Suppressor macrophage treated with lipopolysaccharide for 1 hour (primary cell): ENCODE results near the gene KSR1.
"Not testable (repeated sequence)": the region's sequence is repeated elsewhere in the genome, so short reads cannot be mapped to it uniquely, and the experiment has no call there.

ENCODE experiments used
- DNase-seq, 3 donors: peaks; one replicate each; pipeline ENCODE4 v3.0.0-alpha.2; 2020 to 2022

The KSR1 gene

DNA sequence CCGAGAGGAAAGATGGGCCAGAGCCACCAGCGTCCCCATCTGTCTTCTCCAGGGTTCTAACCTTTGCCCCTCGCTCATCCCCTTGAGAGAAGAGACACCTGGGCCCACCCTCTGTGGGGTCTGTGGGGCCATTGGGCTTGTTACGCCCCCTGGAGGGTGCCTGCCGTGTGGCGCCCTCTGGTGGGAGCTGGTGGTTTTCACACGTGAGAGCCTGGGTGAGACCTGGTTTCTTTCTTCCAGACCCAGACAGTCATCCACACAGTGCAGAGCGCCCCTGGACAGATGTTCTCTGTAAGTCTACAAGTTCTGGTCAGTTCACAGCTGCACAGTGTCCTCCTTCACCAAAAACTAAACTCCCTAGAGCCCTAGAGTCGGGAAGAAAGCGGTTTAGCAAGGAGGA is 189.4 kb downstream of the KSR1 start:
- not testable (repeated sequence) for DNase-seq

DNA sequence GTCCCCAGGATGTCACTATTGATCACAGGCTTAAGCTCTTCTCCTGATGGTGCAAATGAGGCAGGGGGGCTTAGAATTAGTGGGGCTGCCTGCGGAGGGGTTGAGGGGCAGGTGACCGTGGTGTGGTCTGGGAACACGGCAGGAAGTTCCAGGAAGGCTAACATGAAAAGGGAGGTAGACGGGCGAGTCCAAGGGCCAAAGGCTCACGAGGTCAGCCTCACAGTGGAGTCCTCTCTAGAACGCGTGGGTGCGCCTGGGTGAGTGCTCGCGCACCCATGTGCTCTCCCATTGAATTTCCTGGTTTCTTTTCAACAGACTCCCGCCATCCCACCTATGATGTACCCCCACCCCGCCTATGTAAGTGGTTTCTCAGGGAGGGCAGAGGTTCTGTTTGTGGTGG is 190.0 kb downstream of the KSR1 start:
- no peak for DNase-seq

DNA sequence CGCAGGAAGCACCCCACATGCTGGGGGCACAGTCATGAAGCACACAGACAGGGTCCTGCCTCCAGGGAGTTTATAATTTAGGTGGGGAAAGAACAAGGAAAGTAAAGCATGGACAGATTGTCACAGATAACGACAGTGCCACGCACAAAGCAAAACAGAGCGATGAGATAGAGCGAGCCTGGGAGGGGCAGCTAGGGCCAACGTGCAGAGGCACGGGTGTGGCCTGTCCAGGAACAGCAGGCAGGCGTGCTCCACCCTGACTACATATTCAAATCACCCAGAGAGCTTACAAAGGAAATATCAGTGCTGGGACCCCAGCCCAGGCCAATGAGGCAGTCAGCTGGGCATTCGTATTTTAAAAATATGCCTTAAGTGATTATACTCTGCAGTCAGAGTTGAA is 191.5 kb downstream of the KSR1 start:
- DNase-seq = no peak

DNA sequence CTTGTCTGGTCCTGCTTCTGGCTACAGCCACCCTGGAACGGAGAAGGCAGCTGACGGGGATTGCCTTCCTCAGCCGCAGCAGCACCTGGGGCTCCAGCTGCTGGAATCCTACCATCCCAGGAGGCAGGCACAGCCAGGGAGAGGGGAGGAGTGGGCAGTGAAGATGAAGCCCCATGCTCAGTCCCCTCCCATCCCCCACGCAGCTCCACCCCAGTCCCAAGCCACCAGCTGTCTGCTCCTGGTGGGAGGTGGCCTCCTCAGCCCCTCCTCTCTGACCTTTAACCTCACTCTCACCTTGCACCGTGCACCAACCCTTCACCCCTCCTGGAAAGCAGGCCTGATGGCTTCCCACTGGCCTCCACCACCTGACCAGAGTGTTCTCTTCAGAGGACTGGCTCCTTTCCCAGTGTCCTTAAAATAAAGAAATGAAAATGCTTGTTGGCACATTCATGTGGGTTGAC is 192.9 kb downstream of the KSR1 start:
- not testable (repeated sequence) for DNase-seq

DNA sequence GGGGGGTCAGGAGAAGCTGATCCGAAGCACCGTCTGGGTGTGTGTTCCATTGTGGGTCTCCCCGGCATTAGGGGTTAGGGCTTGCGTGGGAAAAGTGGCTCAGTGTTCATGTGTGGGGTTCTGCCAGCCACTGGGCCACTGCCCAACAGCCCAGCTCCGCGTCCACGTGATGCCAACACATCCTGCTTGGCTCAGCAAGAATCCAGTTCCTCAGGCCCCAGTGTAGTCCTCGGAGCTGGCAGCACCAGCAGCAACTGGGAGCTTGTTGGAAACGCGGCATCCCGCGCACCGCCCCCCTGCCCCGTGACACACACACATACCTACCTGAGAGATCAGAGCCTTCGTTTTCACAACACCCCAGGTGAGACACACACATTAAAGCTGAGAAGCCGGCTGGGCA is 193.7 kb downstream of the KSR1 start:
- DNase-seq = peak in 1 of 3 donors; percentile 24

DNA sequence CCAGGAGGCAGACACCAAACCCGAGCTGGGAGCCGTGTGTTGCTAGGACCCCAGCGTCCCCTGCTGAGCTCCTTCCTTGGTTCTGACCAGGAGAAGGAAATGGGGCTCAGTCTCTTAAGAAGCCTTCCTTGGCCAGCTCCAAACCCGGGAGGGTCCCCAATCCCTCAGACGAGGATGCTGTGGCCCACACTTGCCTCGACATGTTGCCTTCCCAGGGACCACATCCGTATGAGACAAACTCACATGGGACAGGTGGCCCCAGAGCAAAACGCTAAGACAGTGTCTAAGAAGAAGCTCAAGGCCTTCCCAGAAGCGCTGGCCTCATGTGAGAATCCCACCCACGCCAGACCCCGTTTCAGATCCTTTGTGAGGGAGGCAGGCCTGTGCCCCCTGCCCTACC is 194.6 kb downstream of the KSR1 start:
- no peak for DNase-seq

DNA sequence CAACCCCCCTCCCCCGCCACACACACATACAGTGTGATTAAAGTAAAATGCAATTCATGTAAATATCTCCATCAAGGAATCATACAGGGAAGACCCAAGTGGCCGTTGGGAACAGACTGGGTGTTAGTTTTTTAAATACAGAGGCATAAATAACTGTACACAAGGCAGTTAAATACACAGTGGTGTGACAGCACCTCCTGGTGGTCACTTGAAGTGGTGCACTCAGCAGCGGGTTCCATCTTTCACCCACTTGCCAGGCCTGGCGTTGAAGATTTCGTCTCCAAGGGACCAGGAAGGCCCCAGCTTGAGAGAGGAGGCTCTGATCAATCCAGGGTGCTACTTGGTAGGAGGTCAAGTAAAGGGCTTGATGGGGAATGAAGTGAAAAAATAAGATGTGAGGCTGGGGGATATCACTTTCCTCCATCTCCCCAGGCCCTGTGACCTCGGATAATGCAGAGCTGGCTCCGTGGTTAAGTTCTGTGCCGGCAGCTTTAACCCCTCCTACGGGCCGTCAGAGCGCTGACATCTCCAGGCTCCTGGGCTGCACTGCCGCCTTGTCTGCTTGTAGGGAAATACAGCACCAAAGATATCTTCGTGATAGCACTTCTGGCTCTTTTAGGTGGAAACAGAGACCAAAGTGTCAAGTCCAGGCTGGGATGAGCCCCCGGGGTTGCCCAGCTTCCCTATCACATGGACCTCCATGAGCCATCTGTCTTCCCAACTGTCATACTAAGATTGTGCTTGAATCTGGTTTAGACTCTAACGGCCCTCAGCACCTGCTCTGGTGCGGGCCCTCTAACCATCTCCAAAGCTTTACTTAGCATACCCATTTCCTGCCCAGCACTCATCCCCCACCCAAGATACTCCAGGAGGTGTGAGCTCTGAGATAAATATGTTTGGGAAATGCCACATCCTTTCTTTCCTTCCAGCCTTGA is 195.4 kb downstream of the KSR1 start:
- DNase-seq = peak; percentile 69 to 77 (median 74)

DNA sequence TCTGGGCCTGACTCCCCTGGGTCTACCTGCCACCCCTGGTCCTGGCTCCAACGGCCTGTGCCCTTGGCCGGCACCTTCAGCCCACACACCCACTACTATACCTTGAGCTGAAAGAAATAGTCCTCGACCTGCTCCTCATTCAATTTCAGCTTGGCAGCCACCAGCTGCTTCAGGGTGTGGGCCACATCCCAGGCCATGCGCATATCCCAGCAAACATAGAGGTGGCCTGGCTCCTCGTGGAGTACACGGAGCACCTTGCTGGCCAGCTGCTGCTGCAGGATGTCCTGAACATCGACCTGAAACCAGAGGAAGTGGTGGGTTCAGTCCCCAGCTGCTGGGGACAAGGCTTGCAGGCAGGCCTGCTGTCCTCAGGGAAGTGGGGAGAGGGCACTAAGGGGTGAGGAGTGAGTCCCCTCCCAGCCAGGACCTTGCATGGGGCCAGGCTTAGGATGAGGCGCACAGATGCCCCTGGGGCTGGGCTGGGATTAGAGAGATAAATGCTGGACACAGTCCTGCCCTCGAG is 197.3 kb downstream of the KSR1 start:
- DNase-seq = not testable (repeated sequence)

DNA sequence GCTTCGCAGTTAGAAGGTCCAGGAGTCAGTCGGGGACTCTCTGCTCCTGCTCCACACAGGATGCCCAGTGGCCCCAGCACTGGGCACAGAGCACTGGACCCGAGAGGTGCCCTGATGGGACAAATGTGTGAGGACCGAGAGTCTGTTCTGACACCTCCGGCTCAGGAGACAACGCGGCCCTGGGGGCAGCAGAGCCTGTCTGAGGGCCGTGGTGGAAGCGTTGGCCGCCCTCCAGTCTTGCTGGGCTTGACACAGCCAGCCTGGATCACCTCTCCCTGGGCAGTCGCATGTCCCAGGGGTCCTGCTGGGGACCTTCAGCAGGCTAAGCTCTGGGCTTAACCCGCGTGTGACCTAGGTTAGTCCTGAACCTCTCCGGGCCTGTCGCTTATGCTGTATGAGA is 197.9 kb downstream of the KSR1 start:
- DNase-seq = no peak

DNA sequence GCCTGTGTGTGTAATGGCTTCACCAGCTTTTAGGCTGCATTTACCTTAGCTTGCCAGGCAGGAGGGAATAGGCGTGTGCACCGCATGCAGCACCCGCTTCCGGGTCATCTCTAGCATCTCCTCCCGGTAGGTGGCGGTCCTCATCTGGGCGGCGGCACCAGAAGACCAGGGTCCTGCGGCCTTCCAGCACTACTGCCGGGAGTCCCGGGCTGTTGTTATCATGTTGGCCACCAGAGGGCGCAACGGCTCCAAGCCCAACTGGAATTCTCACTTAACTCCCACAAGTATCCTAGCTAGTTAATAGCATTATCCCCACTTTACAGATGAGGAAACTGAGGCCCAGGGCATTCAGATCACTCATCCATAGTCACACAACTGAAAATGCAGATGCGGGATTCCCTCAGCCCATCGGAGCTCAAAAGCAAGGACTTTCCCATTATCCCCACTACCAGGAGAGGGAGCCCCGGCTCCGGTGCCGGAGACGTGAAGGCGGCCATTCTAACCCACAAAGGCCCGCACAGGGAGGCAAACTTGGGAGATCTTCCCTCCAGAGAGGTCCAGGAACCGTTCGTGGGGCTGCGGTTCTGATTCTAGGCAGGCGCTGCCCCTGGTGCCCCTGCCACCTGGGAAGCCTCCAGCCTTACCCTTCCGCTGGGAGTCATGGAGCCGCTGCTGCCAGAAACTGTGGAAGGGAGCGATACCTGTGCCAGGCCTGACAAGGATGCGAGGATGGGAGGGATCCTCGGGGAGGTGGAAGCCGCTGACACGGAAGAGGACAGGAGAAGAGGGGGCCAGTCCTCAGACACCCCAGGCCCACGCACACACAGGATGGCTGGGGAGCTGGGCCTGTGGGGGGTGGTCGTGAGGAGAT is 198.6 kb downstream of the KSR1 start:
- DNase-seq = peak; percentile 78 to 82 (median 81)

DNA sequence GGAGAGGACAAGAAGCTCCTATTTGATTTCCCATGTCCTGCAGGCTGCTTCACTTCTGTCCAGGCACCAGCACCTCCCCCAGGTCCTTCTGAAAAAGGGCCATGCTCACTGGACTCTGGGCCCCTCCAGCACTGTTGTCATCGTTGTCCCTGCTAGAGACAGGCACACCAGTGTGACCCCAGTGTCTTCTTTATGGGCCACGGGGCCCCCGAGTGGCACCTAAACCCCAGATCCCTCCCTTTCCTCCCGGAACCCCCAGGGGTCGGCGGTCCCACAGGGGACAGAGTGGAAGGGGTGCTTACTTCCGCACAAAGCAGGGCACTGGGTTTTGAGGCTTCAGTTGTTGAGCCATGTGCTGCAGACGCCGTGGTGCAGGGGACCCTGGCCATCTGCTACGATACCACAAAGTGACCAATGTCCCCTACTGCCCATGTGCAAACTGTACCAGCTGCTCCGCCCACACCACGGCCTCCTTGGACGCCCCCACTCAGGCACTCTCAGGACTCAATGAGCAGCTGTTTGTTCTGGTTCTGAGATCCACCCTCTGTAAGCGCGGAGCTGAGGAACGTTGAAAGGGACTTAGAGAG is 199.4 kb downstream of the KSR1 start:
- not testable (repeated sequence) for DNase-seq

DNA sequence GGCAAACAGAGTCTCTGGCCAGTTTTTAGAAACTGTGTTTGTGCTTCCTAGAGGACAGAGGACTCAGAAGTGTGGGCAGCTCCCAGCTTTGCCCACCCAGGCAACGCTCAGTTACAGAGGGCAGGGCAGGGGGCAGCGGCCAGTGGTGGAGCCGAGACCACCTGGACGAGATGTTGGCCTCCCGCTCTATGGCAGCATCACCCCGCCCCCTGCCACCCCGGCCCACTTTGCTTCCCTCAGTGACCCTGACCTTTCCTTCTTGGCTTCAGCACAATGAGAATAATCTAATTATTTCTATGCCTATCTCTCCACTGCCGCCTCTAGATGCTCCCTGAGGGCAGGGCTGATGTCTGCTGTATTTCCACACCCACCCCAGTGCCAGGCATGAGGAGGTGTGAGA is 200.4 kb downstream of the KSR1 start:
- not testable (repeated sequence) for DNase-seq

DNA sequence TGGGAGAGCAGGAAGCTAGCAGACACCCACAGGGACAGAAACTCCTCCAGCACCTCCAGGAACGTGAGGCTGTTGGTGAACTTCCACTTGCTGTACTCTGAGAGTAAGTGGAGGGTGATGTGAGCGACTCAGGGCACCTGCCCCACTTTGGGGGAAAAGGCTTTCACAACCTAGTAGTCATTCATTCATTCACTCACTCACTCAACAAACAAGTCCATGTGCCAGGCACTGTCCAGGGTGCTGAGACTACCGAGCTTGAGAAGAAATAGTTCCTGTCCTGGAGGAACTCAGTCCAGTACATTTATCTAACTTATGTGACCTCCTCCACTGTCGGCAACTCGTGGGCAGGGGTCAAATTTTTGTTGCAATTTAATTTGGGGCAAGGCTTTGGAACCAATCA is 201.4 kb downstream of the KSR1 start:
- peak in 1 of 3 donors; percentile 39 for DNase-seq

DNA sequence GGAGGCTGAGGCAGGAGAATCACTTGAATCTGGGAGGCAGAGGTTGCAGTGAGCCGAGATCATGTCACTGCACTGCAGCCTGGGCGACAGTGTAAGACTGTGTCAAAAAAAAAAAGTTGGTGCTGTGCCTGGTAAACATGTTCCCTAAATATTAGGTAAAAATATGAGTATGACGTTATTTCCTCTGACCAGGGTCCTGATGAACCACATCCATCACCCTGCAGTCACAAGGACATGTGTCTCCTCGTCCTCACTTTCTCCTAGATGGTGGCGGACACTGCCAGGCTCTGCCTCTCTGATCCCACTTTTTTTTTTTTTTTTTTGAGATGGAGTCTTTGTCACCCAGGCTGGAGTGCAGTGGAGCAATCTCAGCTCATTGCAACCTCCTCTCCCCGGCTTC is 203.4 kb downstream of the KSR1 start:
- no peak for DNase-seq

DNA sequence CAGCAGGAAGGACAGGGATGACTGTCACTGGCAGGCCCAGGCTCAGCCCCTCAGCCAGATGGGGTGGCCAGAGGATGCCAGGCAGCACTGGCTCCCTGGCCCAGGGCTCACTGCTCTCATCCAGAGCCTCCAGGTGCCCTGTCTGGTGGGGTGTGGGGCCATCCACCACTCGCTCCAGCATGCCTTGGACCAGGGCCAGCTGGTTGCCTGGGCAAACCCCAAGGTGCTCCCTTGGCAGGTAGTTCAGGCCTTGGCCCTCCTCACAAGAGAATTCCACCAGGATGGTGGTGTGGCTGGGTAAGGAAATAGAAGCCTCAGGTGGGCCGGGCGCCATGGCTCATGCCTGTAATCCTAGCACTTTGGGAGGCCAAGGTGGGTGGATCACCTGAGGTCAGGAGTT is 204.2 kb downstream of the KSR1 start:
- DNase-seq = no peak

DNA sequence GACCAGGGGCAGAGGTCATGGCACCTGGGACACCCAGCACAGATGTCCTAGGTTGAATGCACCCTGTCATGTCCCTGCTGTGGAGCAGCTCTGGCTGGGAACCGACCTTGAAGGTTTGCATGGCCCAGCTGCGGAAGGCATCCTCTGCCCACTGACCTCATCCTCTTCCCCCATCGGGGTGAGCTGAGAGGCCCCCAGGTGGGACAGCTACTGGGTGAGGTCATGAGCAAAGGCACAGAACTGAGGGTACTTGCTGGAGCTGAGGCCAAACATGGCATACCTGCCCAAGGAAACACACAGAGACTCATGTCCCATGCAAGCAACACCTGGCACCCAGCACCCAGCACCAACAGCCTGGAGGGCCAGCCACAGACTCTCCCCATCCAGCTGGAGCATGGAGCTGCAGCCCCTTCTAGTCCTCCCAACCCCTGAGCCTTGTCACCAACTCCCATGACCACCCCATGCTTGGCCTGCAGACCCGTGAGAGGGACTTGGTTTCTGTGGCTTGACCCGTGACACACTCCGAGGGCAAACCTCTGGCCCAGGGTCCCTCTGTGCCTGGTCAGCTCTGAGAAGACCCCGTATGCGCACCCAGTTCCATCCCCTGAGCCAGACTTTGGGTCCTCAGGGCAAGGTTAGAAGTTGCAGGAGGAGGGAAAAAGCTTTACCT is 207.8 kb downstream of the KSR1 start:
- DNase-seq = no peak

DNA sequence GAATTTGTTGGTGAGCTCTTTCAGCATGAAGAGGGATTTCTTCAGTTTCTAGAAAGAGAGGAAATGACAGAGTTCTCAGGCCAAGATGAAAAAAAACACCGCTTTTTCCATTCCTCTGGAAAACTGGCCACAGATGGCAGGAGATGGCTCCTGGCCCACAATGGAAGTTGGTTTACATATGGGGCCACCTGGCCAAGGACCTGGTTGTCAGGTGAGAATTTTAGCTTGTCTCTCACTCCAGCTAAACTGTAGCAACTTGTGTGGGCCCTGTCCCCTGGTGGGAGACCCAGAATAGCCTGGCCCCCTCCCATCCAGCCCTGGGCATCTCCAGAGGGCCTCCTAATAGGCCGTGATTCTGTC is 208.3 kb downstream of the KSR1 start:
- DNase-seq = no peak

DNA sequence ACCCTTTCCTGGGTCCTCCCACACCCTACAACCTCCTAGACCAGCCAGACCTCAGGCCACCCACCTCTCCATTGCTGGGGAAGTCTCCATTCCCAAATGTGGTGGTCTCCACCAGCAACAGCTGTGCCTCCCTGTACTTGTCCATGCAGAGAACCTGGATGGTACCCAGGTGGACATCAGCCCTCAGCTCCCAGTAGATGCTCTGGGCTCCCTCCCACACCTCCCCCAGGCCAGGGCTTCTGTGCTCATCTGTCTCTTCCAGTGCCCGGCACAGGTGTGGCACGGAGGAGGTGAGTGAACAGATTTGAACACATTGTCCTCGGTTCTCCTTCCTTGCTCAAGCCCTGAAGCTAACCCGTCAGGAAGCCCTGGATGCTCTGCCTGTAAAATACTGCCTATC is 209.3 kb downstream of the KSR1 start:
- DNase-seq = no peak

DNA sequence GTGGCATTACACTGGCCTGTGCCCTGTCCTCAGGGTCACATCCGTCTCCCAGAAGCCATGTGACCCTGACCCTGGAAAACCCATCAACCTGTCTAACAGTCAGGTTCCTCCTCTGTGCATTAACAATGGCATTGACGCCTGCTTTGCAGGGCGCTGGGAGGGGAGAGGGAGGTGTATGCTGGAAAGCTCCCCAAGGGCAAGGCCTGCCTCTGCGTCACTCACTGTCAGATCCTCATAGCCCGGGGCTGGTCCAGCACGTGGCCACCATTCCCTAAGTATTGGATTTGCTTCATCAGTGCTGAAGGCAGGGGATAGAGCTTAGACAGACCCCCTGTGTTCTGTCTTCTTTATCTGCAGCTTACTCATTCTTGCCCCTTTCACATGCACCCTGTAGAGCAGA is 210.0 kb downstream of the KSR1 start:
- DNase-seq = not testable (repeated sequence)

DNA sequence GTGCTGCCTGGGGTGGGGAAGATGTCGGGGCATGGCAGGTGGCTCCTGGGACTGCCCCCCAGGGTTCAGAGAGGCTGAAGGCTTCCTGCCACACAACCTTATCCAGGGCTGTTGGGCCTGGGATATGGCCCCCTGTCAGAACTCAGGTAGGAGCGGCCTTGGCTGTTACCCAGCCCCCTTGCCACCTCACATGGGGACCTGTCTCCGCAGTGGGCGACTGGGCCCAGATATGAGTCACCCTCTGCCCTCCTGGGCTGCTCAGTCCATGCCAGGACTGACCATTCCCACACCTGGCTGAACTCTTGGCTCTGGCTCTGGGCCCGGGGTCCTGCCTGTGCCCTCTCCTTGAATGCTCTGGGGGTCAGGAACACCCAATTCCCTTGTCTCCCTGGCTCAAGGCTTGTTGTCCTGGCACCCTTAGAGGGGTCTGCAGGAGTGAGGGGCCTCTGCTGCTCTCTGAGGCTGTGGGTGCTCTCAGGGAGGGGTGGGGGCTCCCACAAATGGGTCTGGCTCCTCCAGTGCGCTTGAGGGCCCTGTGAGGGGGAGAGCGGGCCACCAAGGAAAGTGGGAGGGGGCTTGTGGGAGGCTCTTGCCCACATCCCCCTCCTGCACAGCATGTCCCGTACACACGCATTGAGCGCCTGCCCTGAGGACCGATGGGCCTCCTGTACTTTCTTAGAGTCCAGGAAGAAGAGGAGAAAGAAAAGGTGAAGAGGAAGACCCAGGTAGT is 210.7 kb downstream of the KSR1 start:
- no peak for DNase-seq

DNA sequence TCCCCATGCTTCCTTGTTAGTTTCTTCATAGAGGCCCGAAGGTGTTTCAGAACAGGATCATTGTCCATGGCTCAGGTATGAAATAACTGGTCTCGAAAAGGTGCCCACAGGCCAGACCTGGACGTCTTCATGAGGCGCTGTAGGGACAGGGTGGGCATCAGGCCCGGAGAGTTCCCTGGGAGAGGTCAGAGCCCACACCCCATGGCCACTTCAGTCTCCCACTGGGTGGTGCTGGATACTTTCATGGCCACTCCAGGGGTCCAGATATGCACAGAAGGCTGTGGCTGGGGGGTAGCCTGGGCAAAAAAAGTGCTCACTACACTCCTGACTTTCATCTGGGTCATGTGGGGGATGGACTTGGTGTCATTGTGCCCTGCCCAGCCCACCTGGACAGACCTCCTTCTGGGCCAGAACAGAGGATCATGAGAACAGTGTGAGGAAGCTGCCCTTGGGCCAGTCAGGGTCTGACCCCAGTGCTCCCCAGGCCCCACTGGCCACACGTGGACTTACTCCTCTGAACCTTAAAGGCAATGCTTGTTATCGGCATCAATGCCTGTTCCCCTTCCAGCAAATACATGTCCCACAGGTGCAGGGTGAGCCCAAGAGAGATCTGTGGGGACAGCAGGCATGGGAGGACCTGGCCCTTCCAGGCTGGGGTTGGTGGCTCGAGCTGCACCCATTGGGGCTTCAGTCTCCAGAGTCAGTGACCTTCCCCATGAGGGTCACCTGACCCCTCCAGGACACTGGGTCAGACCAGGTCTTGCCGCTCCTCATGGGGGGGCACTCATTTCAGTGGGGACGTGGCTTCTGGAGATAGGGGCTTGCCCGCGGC is 211.6 kb downstream of the KSR1 start:
- DNase-seq = no peak
